CD14-positive monocyte (primary cell): ENCODE measurements around the gene GNGT1. TPM values are rescaled to one million over a fixed set of nuclear protein-coding genes. Genes with fewer than 3 reads are reported as not detected.
A peak's percentile ranks its signal among the peaks of the same experiment; 100 is the strongest.

Experiments
- DNase-seq, 3 donors: peaks; one replicate each; pipeline ENCODE4 v3.0.0-alpha.2; 2011 to 2022
- H2AFZ ChIP-seq: 2 replicates; pipeline ENCODE4 v1.6.0; 2012; ENCODE audit warnings: mild to moderate bottlenecking, low read depth, low read length, inconsistent platforms; ENCODE audit not compliant: insufficient read depth, poor library complexity, severe bottlenecking
- H3K27ac ChIP-seq, 2 donors: 1 replicate in 1 of 2; 2 replicates in 1 of 2; pipeline ENCODE4 v1.5.1; 2012 to 2013; ENCODE audit warnings: low read length in 2 of 2, control low read depth in 1 of 2, inconsistent platforms in 1 of 2, low read depth in 1 of 2, mild to moderate bottlenecking in 1 of 2
- H3K27me3 ChIP-seq, 2 donors: one replicate each; pipeline versions ENCODE4 v1.6.0 to v1.6.1; 2011 to 2013; ENCODE audit warnings: low read length in 2 of 2; ENCODE audit not compliant: control insufficient read depth in 2 of 2, insufficient read depth in 2 of 2
- H3K36me3 ChIP-seq, 2 donors: replicated peaks in 1 of 2; 1 replicate in 1 of 2; 2 replicates in 1 of 2; pipeline versions ENCODE4 v1.5.1 to v1.6.1; 2012 to 2013; ENCODE audit warnings: low read length in 2 of 2, control low read depth in 1 of 2, inconsistent platforms in 1 of 2, mild to moderate bottlenecking in 1 of 2; ENCODE audit not compliant: insufficient read depth in 2 of 2, control insufficient read depth in 1 of 2
- H3K4me1 ChIP-seq, 2 donors: 1 replicate in 1 of 2; 2 replicates in 1 of 2; pipeline versions ENCODE4 v1.5.1 to v1.6.1; 2012 to 2013; ENCODE audit warnings: low read length in 2 of 2, control low read depth in 1 of 2, inconsistent platforms in 1 of 2, mild to moderate bottlenecking in 1 of 2, moderate library complexity in 1 of 2; ENCODE audit not compliant: insufficient read depth in 2 of 2, control insufficient read depth in 1 of 2
- H3K4me2 ChIP-seq: replicated peaks from 2 replicates; pipeline ENCODE3; 2012; ENCODE audit warnings: low read length, moderate library complexity, mild to moderate bottlenecking; ENCODE audit not compliant: poor library complexity, severe bottlenecking; ENCODE audit errors: extremely low read depth
- H3K4me3 ChIP-seq, 3 experiments: fragments of 200-600 bp in 1 of 3; sonication (generic) in 1 of 3; replicated peaks in 1 of 3; 1 replicate in 2 of 3; 2 replicates in 1 of 3; pipeline ENCODE4 v1.5.1; 2011 to 2013; ENCODE audit warnings: low read length in 3 of 3, mild to moderate bottlenecking in 3 of 3, control low read depth in 2 of 3, low read depth in 2 of 3, inconsistent platforms in 1 of 3, moderate library complexity in 1 of 3
- H3K79me2 ChIP-seq: 2 replicates; pipeline ENCODE4 v1.6.0; 2012; ENCODE audit warnings: mild to moderate bottlenecking, control low read depth, inconsistent platforms, low read length, moderate library complexity; ENCODE audit not compliant: insufficient read depth
- H3K9ac ChIP-seq: 2 replicates; pipeline ENCODE4 v1.6.0; 2017; ENCODE audit warnings: low read length, mild to moderate bottlenecking; ENCODE audit not compliant: insufficient read depth, poor library complexity, severe bottlenecking
- H3K9me3 ChIP-seq, 2 donors: replicated peaks in 1 of 2; 1 replicate in 1 of 2; 2 replicates in 1 of 2; pipeline versions ENCODE4 v1.5.1 to v1.6.1; 2012 to 2013; ENCODE audit warnings: low read length in 2 of 2, control low read depth in 1 of 2; ENCODE audit not compliant: control insufficient read depth in 1 of 2, insufficient read depth in 1 of 2
- H4K20me1 ChIP-seq: 2 replicates; pipeline ENCODE4 v1.6.0; 2012; ENCODE audit warnings: mild to moderate bottlenecking, low read length, control low read depth, moderate library complexity; ENCODE audit not compliant: insufficient read depth
- H3K27ac Mint-ChIP-seq, 7 donors: one replicate each; pipeline ENCODE4 v1.8.0; 2020; ENCODE audit warnings: mild to moderate bottlenecking in 7 of 7, mixed read lengths in 7 of 7, moderate library complexity in 6 of 7, inconsistent platforms in 2 of 7
- H3K27me3 Mint-ChIP-seq, 3 donors: one replicate each; pipeline ENCODE4 v1.8.0; 2021 to 2022; ENCODE audit warnings: low read depth in 3 of 3, mild to moderate bottlenecking in 3 of 3, mixed read lengths in 3 of 3, moderate library complexity in 3 of 3, inconsistent platforms in 1 of 3
- H3K36me3 Mint-ChIP-seq, 2 donors: one replicate each; pipeline ENCODE4 v1.8.0; 2020; ENCODE audit warnings: mixed read lengths in 2 of 2, inconsistent platforms in 1 of 2, mild to moderate bottlenecking in 1 of 2
- H3K4me1 Mint-ChIP-seq: one replicate; pipeline ENCODE4 v1.8.0; 2020; ENCODE audit warnings: mild to moderate bottlenecking, mixed read lengths
- H3K4me3 Mint-ChIP-seq, 2 donors: one replicate each; pipeline ENCODE4 v1.8.0; 2020; ENCODE audit warnings: mild to moderate bottlenecking in 2 of 2, mixed read lengths in 2 of 2, moderate library complexity in 1 of 2
- H3K9me3 Mint-ChIP-seq, 7 donors: one replicate each; pipeline ENCODE4 v1.8.0; 2020 to 2022; ENCODE audit warnings: mixed read lengths in 7 of 7, mild to moderate bottlenecking in 6 of 7, moderate library complexity in 6 of 7, inconsistent platforms in 2 of 7
- WGBS: methylation state at CpG from one replicate; pipeline ENCODE4 v1.1.5; 2013; ENCODE audit warnings: missing lambda C conversion rate; ENCODE audit not compliant: insufficient coverage; 5-methylcytosine and 5-hydroxymethylcytosine counted together
- intact Hi-C, 2 donors: fragments of 100-400 bp; cut with micrococcal nuclease; formaldehyde crosslinking; loops; one replicate each; pipeline versions ENCODE4 v1.15.0 to v1.15.1; 2023
- polyA plus RNA-seq, 3 donors: library from polyadenylated mRNA; depleted of rRNA in 1 of 3; unstranded in 2 of 3; stranded (reverse) in 1 of 3; fragments of 300-500 nt in 2 of 3; fragments of >200 nt in 1 of 3; fragmentation: Illumina TruSeq in 2 of 3; gene quantifications; 1 replicate in 2 of 3; 2 replicates in 1 of 3; pipeline ENCODE4 v1.2.3, GENCODE V29; 2012 to 2021
- TF ChIP-seq, protein P1 (sequence below): fragments of 200-600 bp; IDR thresholded peaks from one replicate; pipeline ENCODE4 v1.8.0; 2022; ENCODE audit warnings: antibody characterized with exemption, mild to moderate bottlenecking

Gene GNGT1
- polyA plus RNA-seq, 3 donors = not detected

DNA sequence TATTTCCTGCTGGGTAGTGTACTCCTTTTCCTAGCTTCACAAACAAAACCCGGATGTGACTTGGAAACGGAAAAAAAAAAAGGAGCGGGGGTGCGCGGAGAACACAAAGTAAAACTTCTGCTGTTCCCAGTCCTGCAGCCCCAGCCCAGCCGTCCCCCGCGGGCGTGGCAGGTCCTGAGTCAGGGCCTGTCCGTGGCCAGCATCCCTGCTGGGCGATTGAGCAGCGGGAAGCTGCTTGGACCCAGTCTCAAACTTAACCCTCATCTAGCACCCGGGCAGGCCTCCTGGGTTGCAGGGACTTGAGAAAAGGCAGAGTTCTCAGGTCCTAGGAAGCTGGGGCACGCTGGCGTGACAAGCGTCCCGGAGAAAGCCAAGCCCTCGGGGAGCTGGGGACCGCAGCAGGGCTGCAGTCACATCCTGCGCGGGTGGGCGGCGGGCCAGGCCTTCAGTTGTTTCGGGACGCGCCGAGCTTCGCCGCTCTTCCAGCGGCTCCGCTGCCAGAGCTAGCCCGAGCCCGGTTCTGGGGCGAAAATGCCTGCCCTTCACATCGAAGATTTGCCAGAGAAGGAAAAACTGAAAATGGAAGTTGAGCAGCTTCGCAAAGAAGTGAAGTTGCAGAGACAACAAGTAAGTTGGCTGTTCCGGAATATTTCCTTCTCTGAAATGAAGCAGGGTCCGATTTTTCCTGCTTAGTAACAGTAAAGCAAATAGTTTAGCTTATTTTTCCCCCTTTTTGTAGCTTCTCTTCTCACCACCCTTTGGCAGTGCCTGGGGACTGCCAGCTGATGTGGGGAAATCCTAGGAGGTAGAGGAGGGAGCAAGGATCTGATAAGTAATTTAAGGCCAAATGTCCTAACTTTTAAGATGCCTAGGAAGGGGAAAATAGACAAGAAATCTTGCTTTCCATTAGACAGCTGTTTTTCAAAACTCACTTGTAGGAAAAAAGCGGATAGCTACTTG, 15.5 kb downstream of the GNGT1 start, which contains the start of gene GNG11:
Gene GNG11 (plus strand): TSS at position 129 of the 960 bp plus-strand sequence. CDS start 403 bp downstream, at position 532.
- Histone ChIP-seq H3K9ac (peak within 1 kb of the TSS; percentile 45), H3K27ac (no peak within 1 kb of the TSS), H3K4me1 (peaks cover 5 to 6% of the 10 kb centered on the region in 2 donors), H3K4me3 (peak within 1 kb of the TSS; percentile 38 to 72 (median 40)), H4K20me1 (no peaks in the 10 kb centered on the region), H3K9me3 (no peaks in the 10 kb centered on the region), H3K79me2 (no peaks in the 10 kb centered on the region), H3K36me3 (no peaks in the 10 kb centered on the region), H2AFZ (peak within 1 kb of the TSS; percentile 78), H3K27me3 (peaks cover 28% of the 10 kb centered on the region in 2 donors), H3K4me2 (peak within 1 kb of the TSS; percentile 73)
- Mint-ChIP-seq H3K36me3 (no peaks in the 10 kb centered on the region), H3K4me3 (peak within 1 kb of the TSS; percentile 79 to 92), H3K4me1 (peaks cover 10% of the 10 kb centered on the region), H3K9me3 (peaks cover 0 to 1% (median 0%) of the 10 kb centered on the region in 7 donors), H3K27me3 (peaks cover 18 to 37% (median 29%) of the 10 kb centered on the region in 3 donors), H3K27ac (peak within 1 kb of the TSS in 1 of 7 donors; percentile 40)
- TF ChIP-seq, protein P1, sequence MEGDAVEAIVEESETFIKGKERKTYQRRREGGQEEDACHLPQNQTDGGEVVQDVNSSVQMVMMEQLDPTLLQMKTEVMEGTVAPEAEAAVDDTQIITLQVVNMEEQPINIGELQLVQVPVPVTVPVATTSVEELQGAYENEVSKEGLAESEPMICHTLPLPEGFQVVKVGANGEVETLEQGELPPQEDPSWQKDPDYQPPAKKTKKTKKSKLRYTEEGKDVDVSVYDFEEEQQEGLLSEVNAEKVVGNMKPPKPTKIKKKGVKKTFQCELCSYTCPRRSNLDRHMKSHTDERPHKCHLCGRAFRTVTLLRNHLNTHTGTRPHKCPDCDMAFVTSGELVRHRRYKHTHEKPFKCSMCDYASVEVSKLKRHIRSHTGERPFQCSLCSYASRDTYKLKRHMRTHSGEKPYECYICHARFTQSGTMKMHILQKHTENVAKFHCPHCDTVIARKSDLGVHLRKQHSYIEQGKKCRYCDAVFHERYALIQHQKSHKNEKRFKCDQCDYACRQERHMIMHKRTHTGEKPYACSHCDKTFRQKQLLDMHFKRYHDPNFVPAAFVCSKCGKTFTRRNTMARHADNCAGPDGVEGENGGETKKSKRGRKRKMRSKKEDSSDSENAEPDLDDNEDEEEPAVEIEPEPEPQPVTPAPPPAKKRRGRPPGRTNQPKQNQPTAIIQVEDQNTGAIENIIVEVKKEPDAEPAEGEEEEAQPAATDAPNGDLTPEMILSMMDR = no peak
- WGBS = 0% methylated on average over 30 of the region's 39 CpGs
- peak in 1 of 3 donors; percentile 11 for DNase-seq
- intact Hi-C loops = no loop called here

DNA sequence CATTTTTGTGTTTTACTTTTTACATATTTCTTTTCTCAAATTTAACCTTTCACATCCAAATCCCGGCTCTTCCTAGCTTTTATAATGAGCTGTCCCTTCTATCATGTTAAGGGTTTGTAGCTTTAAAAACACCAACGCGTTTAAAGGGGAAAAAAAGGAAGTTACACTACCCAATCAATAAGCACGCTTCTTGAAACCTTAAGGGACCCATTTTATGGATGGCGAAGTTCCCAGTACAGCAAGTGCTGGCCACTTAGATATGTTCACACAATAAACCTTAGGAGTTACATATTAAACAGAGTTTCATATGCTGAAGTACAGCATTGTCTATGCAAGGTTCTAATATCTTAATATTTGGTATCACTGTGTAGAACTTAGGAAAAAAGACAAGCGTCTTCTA, 16.9 kb downstream of the GNGT1 start:
- WGBS = no CpG with 5 or more reads among the region's 6 CpGs
- H2AFZ ChIP-seq = no peak overlapping the region
- intact Hi-C loops = no loop called here
- H3K27ac ChIP-seq = no peak overlapping the region
- H3K4me1 ChIP-seq = peaks cover 5 to 6% of the 10 kb centered on the region in 2 donors
- peaks cover 28% of the 10 kb centered on the region in 2 donors for H3K27me3 ChIP-seq
- no peak overlapping the region for H3K4me3 ChIP-seq
- H3K36me3 ChIP-seq = no peaks in the 10 kb centered on the region
- H3K27ac Mint-ChIP-seq = no peak overlapping the region
- no peak overlapping the region for H3K4me3 Mint-ChIP-seq
- no peaks in the 10 kb centered on the region for H3K9me3 ChIP-seq
- H3K4me2 ChIP-seq = no peak overlapping the region
- no peak overlapping the region for H3K9ac ChIP-seq
- peaks cover 18 to 35% (median 27%) of the 10 kb centered on the region in 3 donors for H3K27me3 Mint-ChIP-seq
- H3K9me3 Mint-ChIP-seq = peaks cover 0 to 1% (median 0%) of the 10 kb centered on the region in 7 donors
- no peak for DNase-seq
- TF ChIP-seq, protein P1 = no peak
- H4K20me1 ChIP-seq = no peaks in the 10 kb centered on the region
- H3K79me2 ChIP-seq = no peaks in the 10 kb centered on the region
- no peaks in the 10 kb centered on the region for H3K36me3 Mint-ChIP-seq
- peaks cover 10% of the 10 kb centered on the region for H3K4me1 Mint-ChIP-seq
